Stimulated activated effector memory CD8-positive, alpha-beta T cell treated with anti-CD3 and anti-CD28 coated beads, Interleukin-12 subunit alpha, Interleukin-12 subunit beta, amount 100 ng/mL, for 72 hours (primary cell): Measurements from ENCODE around the gene MTREX.

ENCODE experiments used
- ATAC-seq: fragments of 150-1000 bp; cut with Tn5 transposase; 2 replicates; pipeline ENCODE4 v1.10.0; 2021
- DNase-seq, 2 donors: peaks; one replicate each; pipeline ENCODE4 v3.0.0; 2021 to 2022; ENCODE audit warnings: low spot score in 2 of 2
- H3K27ac Mint-ChIP-seq: one replicate; pipeline ENCODE4 v1.8.0; 2022; ENCODE audit warnings: mild to moderate bottlenecking, mixed read lengths
- H3K36me3 Mint-ChIP-seq: one replicate; pipeline ENCODE4 v1.8.0; 2022; ENCODE audit warnings: mild to moderate bottlenecking, mixed read lengths
- H3K4me1 Mint-ChIP-seq: one replicate; pipeline ENCODE4 v1.8.0; 2022; ENCODE audit warnings: mixed read lengths
- H3K4me3 Mint-ChIP-seq: one replicate; pipeline ENCODE4 v1.8.0; 2022; ENCODE audit warnings: mild to moderate bottlenecking, mixed read lengths
- H3K9me3 Mint-ChIP-seq: one replicate; pipeline ENCODE4 v1.8.0; 2022; ENCODE audit warnings: mixed read lengths

The MTREX gene

GRCh38 chr5:55344392-55344992 lies 36.7 kb downstream of the MTREX start:
- DNase-seq (peak; percentile 45 to 80), ATAC-seq (no peak)
- Mint-ChIP-seq H3K9me3 (no peaks in the 10 kb centered on the region), H3K4me3 (no peak overlapping the region), H3K36me3 (peaks cover 96% of the 10 kb centered on the region), H3K4me1 (peaks cover 6% of the 10 kb centered on the region), H3K27ac (no peak overlapping the region)

GRCh38 chr5:55345327-55345726 lies 37.5 kb downstream of the MTREX start:
- Mint-ChIP-seq H3K9me3 (no peaks in the 10 kb centered on the region), H3K36me3 (peaks cover 100% of the 10 kb centered on the region), H3K4me1 (peaks cover 6% of the 10 kb centered on the region), H3K4me3 (no peak overlapping the region), H3K27ac (no peak overlapping the region)
- no peak for DNase-seq
- no peak for ATAC-seq

GRCh38 chr5:55347786-55348185 lies 40.0 kb downstream of the MTREX start:
- ATAC-seq (no peak), DNase-seq (no peak)
- Mint-ChIP-seq H3K36me3 (peaks cover 100% of the 10 kb centered on the region), H3K9me3 (no peaks in the 10 kb centered on the region), H3K27ac (no peak overlapping the region), H3K4me1 (peaks cover 6% of the 10 kb centered on the region), H3K4me3 (no peak overlapping the region)

GRCh38 chr5:55350754-55351153 lies 43.0 kb downstream of the MTREX start:
- DNase-seq (no peak), ATAC-seq (no peak)
- Mint-ChIP-seq H3K36me3 (peaks cover 100% of the 10 kb centered on the region), H3K4me3 (no peak overlapping the region), H3K27ac (no peak overlapping the region), H3K4me1 (peaks cover 6% of the 10 kb centered on the region), H3K9me3 (no peaks in the 10 kb centered on the region)

- Mint-ChIP-seq H3K9me3 (no peaks in the 10 kb centered on the region), H3K4me3 (no peak overlapping the region), H3K27ac (no peak overlapping the region), H3K36me3 (peaks cover 84% of the 10 kb centered on the region), H3K4me1 (no peaks in the 10 kb centered on the region)
- ATAC-seq (no peak), DNase-seq (no peak)
Measured at GRCh38 chr5:55356896-55357295, 49.1 kb downstream of the MTREX start.

GRCh38 chr5:55360190-55360589 lies 52.4 kb downstream of the MTREX start:
- Mint-ChIP-seq H3K27ac (no peak overlapping the region), H3K4me3 (no peak overlapping the region), H3K36me3 (peaks cover 73% of the 10 kb centered on the region), H3K4me1 (peaks cover 16% of the 10 kb centered on the region), H3K9me3 (no peaks in the 10 kb centered on the region)
- DNase-seq, result no peak
- no peak for ATAC-seq

GRCh38 chr5:55363856-55364255 lies 56.1 kb downstream of the MTREX start:
- Mint-ChIP-seq H3K27ac (no peak overlapping the region), H3K36me3 (peaks cover 76% of the 10 kb centered on the region), H3K9me3 (no peaks in the 10 kb centered on the region), H3K4me1 (peaks cover 16% of the 10 kb centered on the region), H3K4me3 (no peak overlapping the region)
- DNase-seq, result no peak
- ATAC-seq, result no peak

- ATAC-seq (peak; percentile 98), DNase-seq (no peak)
- H3K4me1 Mint-ChIP-seq, result peaks cover 16% of the 10 kb centered on the region
Measured at GRCh38 chr5:55364537-55365055, 56.8 kb downstream of the MTREX start.

GRCh38 chr5:55370291-55370925 lies 62.6 kb downstream of the MTREX start:
- Mint-ChIP-seq H3K4me3 (no peak overlapping the region), H3K36me3 (peaks cover 79% of the 10 kb centered on the region), H3K4me1 (no peaks in the 10 kb centered on the region), H3K27ac (no peak overlapping the region), H3K9me3 (no peaks in the 10 kb centered on the region)
- DNase-seq, result no peak
- no peak for ATAC-seq

More at GRCh38 chr5:55364537-55365055, 56.8 kb downstream of the MTREX start:
- Mint-ChIP-seq H3K4me3 (no peak overlapping the region), H3K36me3 (peaks cover 76% of the 10 kb centered on the region), H3K9me3 (no peaks in the 10 kb centered on the region), H3K27ac (no peak overlapping the region)

GRCh38 chr5:55371145-55371544 lies 63.4 kb downstream of the MTREX start:
- Mint-ChIP-seq H3K4me3 (no peak overlapping the region), H3K4me1 (no peaks in the 10 kb centered on the region), H3K9me3 (no peaks in the 10 kb centered on the region), H3K27ac (no peak overlapping the region), H3K36me3 (peaks cover 72% of the 10 kb centered on the region)
- ATAC-seq (no peak), DNase-seq (no peak)

GRCh38 chr5:55372130-55372925 lies 64.5 kb downstream of the MTREX start:
- DNase-seq (no peak), ATAC-seq (no peak)
- peaks cover 60% of the 10 kb centered on the region for H3K36me3 Mint-ChIP-seq
- no peak overlapping the region for H3K27ac Mint-ChIP-seq
- H3K4me1 Mint-ChIP-seq, result no peaks in the 10 kb centered on the region
- H3K4me3 Mint-ChIP-seq, result no peak overlapping the region
- no peaks in the 10 kb centered on the region for H3K9me3 Mint-ChIP-seq

GRCh38 chr5:55377810-55378209 lies 70.0 kb downstream of the MTREX start:
- peaks cover 64% of the 10 kb centered on the region for H3K36me3 Mint-ChIP-seq
- H3K27ac Mint-ChIP-seq, result peak overlapping the region; percentile 44
- peak; percentile 49 for ATAC-seq
- no peaks in the 10 kb centered on the region for H3K9me3 Mint-ChIP-seq
- H3K4me1 Mint-ChIP-seq, result peaks cover 7% of the 10 kb centered on the region
- DNase-seq, result no peak
- H3K4me3 Mint-ChIP-seq, result no peak overlapping the region

GRCh38 chr5:55383254-55383653 lies 75.5 kb downstream of the MTREX start:
- Mint-ChIP-seq H3K27ac (no peak overlapping the region), H3K9me3 (peaks cover 6% of the 10 kb centered on the region), H3K4me1 (peaks cover 11% of the 10 kb centered on the region), H3K4me3 (no peak overlapping the region), H3K36me3 (peaks cover 75% of the 10 kb centered on the region)
- ATAC-seq (no peak), DNase-seq (no peak)

GRCh38 chr5:55384072-55384471 lies 76.3 kb downstream of the MTREX start:
- H3K9me3 Mint-ChIP-seq, result peaks cover 6% of the 10 kb centered on the region
- H3K4me1 Mint-ChIP-seq, result peaks cover 11% of the 10 kb centered on the region
- no peak for DNase-seq
- peak overlapping the region; percentile 15 for H3K4me3 Mint-ChIP-seq
- peaks cover 77% of the 10 kb centered on the region for H3K36me3 Mint-ChIP-seq
- ATAC-seq, result no peak
- H3K27ac Mint-ChIP-seq, result no peak overlapping the region

- peaks cover 6% of the 10 kb centered on the region for H3K9me3 Mint-ChIP-seq
- ATAC-seq, result no peak
- H3K4me1 Mint-ChIP-seq, result peaks cover 11% of the 10 kb centered on the region
- peaks cover 76% of the 10 kb centered on the region for H3K36me3 Mint-ChIP-seq
- H3K27ac Mint-ChIP-seq, result no peak overlapping the region
- DNase-seq, result no peak
- H3K4me3 Mint-ChIP-seq, result no peak overlapping the region
Measured at GRCh38 chr5:55385227-55385626, 77.4 kb downstream of the MTREX start.
